Upper lobe of left lung (tissue), 6 donors: ENCODE data around the gene MAP2K5. TPM values are rescaled to one million over a fixed set of nuclear protein-coding genes. Genes with fewer than 3 reads are reported as not detected.

Experiments used
- ATAC-seq, 2 donors: fragments of 200-7000 bp; cut with Tn5 transposase; one replicate each; pipeline ENCODE4 v1.9.1; 2022; ENCODE audit warnings: mild to moderate bottlenecking in 2 of 2, moderate library complexity in 2 of 2; ENCODE audit not compliant: low FRiP score in 2 of 2
- DNase-seq, 2 donors: peaks; one replicate each; pipeline ENCODE4 v3.0.0-alpha.2; 2019 to 2020
- H3K27ac ChIP-seq, 4 donors: fragments of 200-600 bp; sonication (generic); one replicate each; pipeline ENCODE4 v1.5.1; 2016 to 2019
- H3K27me3 ChIP-seq, 4 donors: fragments of 200-600 bp; sonication (generic); one replicate each; pipeline ENCODE4 v1.5.1; 2017 to 2019
- H3K36me3 ChIP-seq, 4 donors: fragments of 200-600 bp; sonication (generic); one replicate each; pipeline ENCODE4 v1.5.1; 2016 to 2019
- H3K4me1 ChIP-seq, 4 donors: fragments of 200-600 bp; sonication (generic); one replicate each; pipeline ENCODE4 v1.5.1; 2018 to 2019
- H3K4me3 ChIP-seq, 4 donors: fragments of 200-600 bp; sonication (generic); one replicate each; pipeline ENCODE4 v1.5.1; 2017 to 2019; ENCODE audit warnings: mild to moderate bottlenecking in 2 of 4, moderate library complexity in 1 of 4
- H3K9me3 ChIP-seq, 4 donors: fragments of 200-600 bp; sonication (generic); one replicate each; pipeline ENCODE4 v1.5.1; 2018 to 2019
- CTCF ChIP-seq, 6 experiments: fragments of 450-650 bp in 4 of 6; fragments of 200-600 bp in 2 of 6; sonication (generic) in 2 of 6; IDR thresholded peaks; one replicate each; pipeline ENCODE4 v1.5.1; 2016 to 2019; ENCODE audit warnings: antibody characterized with exemption in 6 of 6
- EP300 ChIP-seq, 4 donors: sonication (generic); formaldehyde crosslinking; IDR thresholded peaks; one replicate each; pipeline ENCODE4 v1.5.1; 2017; ENCODE audit warnings: antibody characterized with exemption in 4 of 4, control low read depth in 2 of 4
- POLR2A ChIP-seq, 4 donors: fragments of 450-650 bp; IDR thresholded peaks; one replicate each; pipeline ENCODE4 v1.5.1; 2016 to 2017; ENCODE audit warnings: antibody characterized with exemption in 4 of 4, mild to moderate bottlenecking in 2 of 4
- POLR2AphosphoS5 ChIP-seq, 2 donors: sonication (generic); formaldehyde crosslinking; IDR thresholded peaks; one replicate each; pipeline ENCODE4 v1.5.1; 2017; ENCODE audit warnings: antibody characterized with exemption in 2 of 2
- WGBS, 2 donors: methylation state at CpG; one replicate each; pipeline ENCODE4 v1.1.5; 2017 to 2018; 5-methylcytosine and 5-hydroxymethylcytosine counted together
- total RNA-seq, 6 donors: library from RNA; depleted of rRNA in 4 of 6; stranded (reverse); fragments of >200 nt in 4 of 6; gene quantifications; one replicate each; pipeline versions ENCODE4 v1.1.0 to v1.2.1, GENCODE V29; 2016 to 2021
- donor health status: DM: no; HTN: no; CAD: no; lungs with moderate emphysema.
- donor health status: DM: no; HTN: yes; CAD: no; lungs with severe emphysema.

Gene MAP2K5
- total RNA-seq, 6 donors from 2014 or later: 7.8 to 25.6 (median 16.0) TPM

GRCh38 chr15:67674983-67675382 is 132.5 kb downstream of the MAP2K5 start:
- H3K27ac ChIP-seq: no peak overlapping the region
- H3K9me3 ChIP-seq: no peaks in the 10 kb centered on the region
- no peaks in the 10 kb centered on the region for H3K36me3 ChIP-seq
- no peak for DNase-seq
- H3K4me1 ChIP-seq: no peaks in the 10 kb centered on the region
- TF ChIP-seq CTCF (IDR thresholded peaks at IDR 0.05) (no peak), POLR2AphosphoS5 (IDR thresholded peaks at IDR 0.05) (no peak), POLR2A (IDR thresholded peaks at IDR 0.05) (no peak), EP300 (IDR thresholded peaks at IDR 0.05) (no peak)
- ATAC-seq: no peak
- H3K27me3 ChIP-seq: no peaks in the 10 kb centered on the region
- no peak overlapping the region for H3K4me3 ChIP-seq
- 91 to 93% methylated on average over 3 of the region's 3 CpGs for WGBS, 2 donors

GRCh38 chr15:67678089-67678488 is 135.6 kb downstream of the MAP2K5 start:
- no peaks in the 10 kb centered on the region for H3K36me3 ChIP-seq
- 92 to 97% methylated on average over 2 of the region's 2 CpGs for WGBS, 2 donors
- H3K27ac ChIP-seq: no peak overlapping the region
- H3K4me1 ChIP-seq: no peaks in the 10 kb centered on the region
- no peak for TF ChIP-seq POLR2A (IDR thresholded peaks at IDR 0.05)
- no peak for TF ChIP-seq POLR2AphosphoS5 (IDR thresholded peaks at IDR 0.05)
- no peak for TF ChIP-seq EP300 (IDR thresholded peaks at IDR 0.05)
- TF ChIP-seq CTCF (IDR thresholded peaks at IDR 0.05): no peak
- no peak overlapping the region for H3K4me3 ChIP-seq
- peaks cover 0 to under 1% (median 0%) of the 10 kb centered on the region in 4 donors for H3K9me3 ChIP-seq
- ATAC-seq (no peak), DNase-seq (no peak)
- no peaks in the 10 kb centered on the region for H3K27me3 ChIP-seq

- ATAC-seq (no peak), DNase-seq (peak in 1 of 2 donors; percentile 6)
- TF ChIP-seq CTCF (IDR thresholded peaks at IDR 0.05) (no peak), EP300 (IDR thresholded peaks at IDR 0.05) (no peak)
- Histone ChIP-seq H3K4me3 (no peak overlapping the region), H3K27ac (no peak overlapping the region), H3K9me3 (peaks cover 4 to 9% (median 7%) of the 10 kb centered on the region in 4 donors), H3K4me1 (no peaks in the 10 kb centered on the region), H3K36me3 (no peaks in the 10 kb centered on the region), H3K27me3 (no peaks in the 10 kb centered on the region)
- WGBS, 2 donors: 91 to 95% methylated on average over 5 of the region's 5 CpGs
Measured at GRCh38 chr15:67678993-67679392, 136.5 kb downstream of the MAP2K5 start.

- Histone ChIP-seq H3K4me3 (no peak overlapping the region), H3K36me3 (no peaks in the 10 kb centered on the region), H3K27me3 (no peaks in the 10 kb centered on the region), H3K9me3 (peaks cover 18 to 24% (median 21%) of the 10 kb centered on the region in 4 donors), H3K27ac (no peak overlapping the region), H3K4me1 (no peaks in the 10 kb centered on the region)
- 59 to 69% methylated on average over 2 of the region's 2 CpGs for WGBS, 2 donors
- no peak for TF ChIP-seq CTCF (IDR thresholded peaks at IDR 0.05)
- TF ChIP-seq POLR2AphosphoS5 (IDR thresholded peaks at IDR 0.05): no peak
- TF ChIP-seq EP300 (IDR thresholded peaks at IDR 0.05): no peak
- no peak for TF ChIP-seq POLR2A (IDR thresholded peaks at IDR 0.05)
- no peak for ATAC-seq
- DNase-seq: no peak
Measured at GRCh38 chr15:67680641-67681040, 138.1 kb downstream of the MAP2K5 start.

GRCh38 chr15:67685008-67685599 is 142.6 kb downstream of the MAP2K5 start:
- no peaks in the 10 kb centered on the region for H3K27me3 ChIP-seq
- no peak for TF ChIP-seq EP300 (IDR thresholded peaks at IDR 0.05)
- TF ChIP-seq POLR2AphosphoS5 (IDR thresholded peaks at IDR 0.05): no peak
- no peak for TF ChIP-seq CTCF (IDR thresholded peaks at IDR 0.05)
- no peak for TF ChIP-seq POLR2A (IDR thresholded peaks at IDR 0.05)
- DNase-seq (no peak), ATAC-seq (no peak)
- H3K27ac ChIP-seq: no peak overlapping the region
- WGBS, 2 donors: 94 to 95% methylated on average over 3 of the region's 3 CpGs
- H3K36me3 ChIP-seq: no peaks in the 10 kb centered on the region
- H3K4me1 ChIP-seq: no peaks in the 10 kb centered on the region
- no peak overlapping the region for H3K4me3 ChIP-seq
- H3K9me3 ChIP-seq: peaks cover 20 to 27% (median 22%) of the 10 kb centered on the region in 4 donors
